BE2C (cell line): ENCODE measurements around the gene NSFL1C.

Experiments used
- DNase-seq: peaks from one replicate; pipeline ENCODE4 v3.0.0-alpha.2; 2020
- H3K27me3 ChIP-seq: fragments of 250-450 bp; sonication (Bioruptor Pico); 2 replicates; pipeline ENCODE4 v1.5.1; 2020; ENCODE audit warnings: mild to moderate bottlenecking
- H3K36me3 ChIP-seq: fragments of 250-450 bp; sonication (Bioruptor Pico); 2 replicates; pipeline ENCODE4 v1.5.1; 2020; ENCODE audit warnings: mild to moderate bottlenecking
- H3K4me1 ChIP-seq: fragments of 250-450 bp; sonication (Bioruptor Pico); 2 replicates; pipeline ENCODE4 v1.5.1; 2020
- H3K4me3 ChIP-seq: 2 replicates; pipeline ENCODE4 v1.5.1; 2011; ENCODE audit warnings: low read depth, low read length
- H3K9me3 ChIP-seq: fragments of 250-450 bp; sonication (Bioruptor Pico); 2 replicates; pipeline ENCODE4 v1.5.1; 2020
- CTCF ChIP-seq: IDR thresholded peaks from 2 replicates; pipeline ENCODE4 v1.5.1; 2012; ENCODE audit warnings: mild to moderate bottlenecking, low read depth, low read length

Gene NSFL1C

GRCh38 chr20:1494436-1494835 is 27.8 kb upstream of the NSFL1C start:
- no peak for DNase-seq
- Histone ChIP-seq H3K4me3 (no peak overlapping the region), H3K27me3 (peaks cover 3% of the 10 kb centered on the region; the same call in 1 of the 2 replicates), H3K9me3 (no peaks in the 10 kb centered on the region), H3K36me3 (no peaks in the 10 kb centered on the region), H3K4me1 (no peaks in the 10 kb centered on the region)
- TF ChIP-seq CTCF, result no peak

GRCh38 chr20:1493536-1493935 is 26.9 kb upstream of the NSFL1C start:
- TF ChIP-seq CTCF, result no peak

GRCh38 chr20:1491860-1492642 is 25.4 kb upstream of the NSFL1C start:
- no peak for TF ChIP-seq CTCF
- no peak overlapping the region for H3K4me3 ChIP-seq
- no peaks in the 10 kb centered on the region for H3K4me1 ChIP-seq
- H3K36me3 ChIP-seq, result no peaks in the 10 kb centered on the region
- H3K27me3 ChIP-seq, result peaks cover 3% of the 10 kb centered on the region; the same call in 1 of the 2 replicates
- no peak for DNase-seq
- no peaks in the 10 kb centered on the region for H3K9me3 ChIP-seq

More at GRCh38 chr20:1493536-1493935, 26.9 kb upstream of the NSFL1C start:
- no peaks in the 10 kb centered on the region for H3K9me3 ChIP-seq
- H3K4me1 ChIP-seq, result no peaks in the 10 kb centered on the region
- no peak for DNase-seq
- H3K4me3 ChIP-seq, result no peak overlapping the region
- peaks cover 3% of the 10 kb centered on the region; the same call in 1 of the 2 replicates for H3K27me3 ChIP-seq
- H3K36me3 ChIP-seq, result no peaks in the 10 kb centered on the region

GRCh38 chr20:1491281-1491840 is 24.7 kb upstream of the NSFL1C start, which contains the start of gene SIRPB2:
TSS of gene SIRPB2 (minus strand) at chr20:1491420. CDS start at chr20:1491359, 61 bp downstream.
- no peak for DNase-seq
- no peak for TF ChIP-seq CTCF
- H3K4me1 ChIP-seq, result no peaks in the 10 kb centered on the region
- no peaks in the 10 kb centered on the region for H3K9me3 ChIP-seq
- H3K27me3 ChIP-seq, result peaks cover 6% of the 10 kb centered on the region; the same call in 1 of the 2 replicates
- H3K36me3 ChIP-seq, result no peaks in the 10 kb centered on the region
- H3K4me3 ChIP-seq, result no peak within 1 kb of the TSS

- Histone ChIP-seq H3K4me1 (no peaks in the 10 kb centered on the region), H3K9me3 (no peaks in the 10 kb centered on the region), H3K36me3 (no peaks in the 10 kb centered on the region), H3K27me3 (peaks cover 6% of the 10 kb centered on the region; the same call in 1 of the 2 replicates), H3K4me3 (no peak overlapping the region)
- no peak for TF ChIP-seq CTCF
- DNase-seq, result no peak
Observed at GRCh38 chr20:1490643-1491195, 24.1 kb upstream of the NSFL1C start.
